Neural crest cell (in vitro differentiated cells): ENCODE measurements around the gene ATXN2L. TPM values are rescaled to one million over a fixed set of nuclear protein-coding genes. Genes with fewer than 3 reads are reported as not detected.

Source experiments
- DNase-seq: peaks from one replicate; pipeline ENCODE4 v3.0.0; 2021; ENCODE audit warnings: low read depth, mixed read lengths, low spot score
- H3K27ac Mint-ChIP-seq: one replicate; pipeline ENCODE4 v1.8.0; 2021; ENCODE audit warnings: mild to moderate bottlenecking, mixed read lengths; ENCODE audit not compliant: unreplicated experiment
- H3K27me3 Mint-ChIP-seq: 2 replicates; pipeline ENCODE4 v1.8.0; 2021; ENCODE audit warnings: low read depth, mild to moderate bottlenecking, mixed read lengths
- H3K36me3 Mint-ChIP-seq: 2 replicates; pipeline ENCODE4 v1.8.0; 2021; ENCODE audit warnings: low read depth, mild to moderate bottlenecking, mixed read lengths
- H3K4me1 Mint-ChIP-seq: 2 replicates; pipeline ENCODE4 v1.8.0; 2021; ENCODE audit warnings: mixed read lengths
- H3K4me3 Mint-ChIP-seq: one replicate; pipeline ENCODE4 v1.8.0; 2021; ENCODE audit warnings: mild to moderate bottlenecking, mixed read lengths
- H3K9me3 Mint-ChIP-seq: 2 replicates; pipeline ENCODE4 v1.8.0; 2021; ENCODE audit warnings: mixed read lengths
- CTCF ChIP-seq: fragments of 200-600 bp; sonication (generic); conservative IDR thresholded peaks from 2 replicates; pipeline ENCODE4 v1.5.0; 2021; ENCODE audit warnings: antibody characterized with exemption, mild to moderate bottlenecking
- total RNA-seq: library from RNA; stranded (reverse); gene quantifications from 2 replicates; pipeline ENCODE4 v1.2.1, GENCODE V29; 2021

ATXN2L gene
- total RNA-seq, 1 donor from 2014 or later, result 272 TPM

- Mint-ChIP-seq H3K27me3 (no peaks in the 10 kb centered on the region), H3K27ac (peak overlapping the region; percentile 79), H3K9me3 (no peaks in the 10 kb centered on the region), H3K36me3 (peaks cover 13% of the 10 kb centered on the region), H3K4me3 (peak overlapping the region; percentile 89), H3K4me1 (peaks cover 39% of the 10 kb centered on the region)
- DNase-seq, result no peak
- TF ChIP-seq CTCF, result no peak
These were observed 802 bp upstream of the ATXN2L start for GRCh38 chr16:28821874-28822519.

- no peaks in the 10 kb centered on the region for H3K9me3 Mint-ChIP-seq
- H3K36me3 Mint-ChIP-seq, result peaks cover 19% of the 10 kb centered on the region
- DNase-seq, result peak; percentile 22
- peaks cover 39% of the 10 kb centered on the region for H3K4me1 Mint-ChIP-seq
- no peaks in the 10 kb centered on the region for H3K27me3 Mint-ChIP-seq
- H3K27ac Mint-ChIP-seq, result no peak overlapping the region
- TF ChIP-seq CTCF, result no peak
- H3K4me3 Mint-ChIP-seq, result peak overlapping the region; percentile 100
These were observed 583 bp downstream of the ATXN2L start for GRCh38 chr16:28823291-28823872.

- Mint-ChIP-seq H3K4me3 (peak overlapping the region; percentile 100), H3K27ac (peak overlapping the region; percentile 98), H3K9me3 (no peaks in the 10 kb centered on the region), H3K4me1 (peaks cover 39% of the 10 kb centered on the region), H3K27me3 (no peaks in the 10 kb centered on the region), H3K36me3 (peaks cover 19% of the 10 kb centered on the region)
- peak; percentile 96 for DNase-seq
- TF ChIP-seq CTCF, result peak; percentile 31
These were observed 1.3 kb downstream of the ATXN2L start for GRCh38 chr16:28823873-28824716.

GRCh38 chr16:28824717-28824973 is 1.8 kb downstream of the ATXN2L start:
- peaks cover 25% of the 10 kb centered on the region for H3K36me3 Mint-ChIP-seq
- no peak for DNase-seq
- peaks cover 39% of the 10 kb centered on the region for H3K4me1 Mint-ChIP-seq
- H3K4me3 Mint-ChIP-seq, result peak overlapping the region; percentile 100
- no peaks in the 10 kb centered on the region for H3K9me3 Mint-ChIP-seq
- H3K27ac Mint-ChIP-seq, result peak overlapping the region; percentile 98
- no peak for TF ChIP-seq CTCF
- no peaks in the 10 kb centered on the region for H3K27me3 Mint-ChIP-seq

GRCh38 chr16:28826141-28826540 is 3.3 kb downstream of the ATXN2L start:
- H3K36me3 Mint-ChIP-seq, result peaks cover 37% of the 10 kb centered on the region
- H3K27ac Mint-ChIP-seq, result peak overlapping the region; percentile 27
- H3K4me1 Mint-ChIP-seq, result peaks cover 35% of the 10 kb centered on the region
- H3K27me3 Mint-ChIP-seq, result no peaks in the 10 kb centered on the region
- DNase-seq, result no peak
- H3K9me3 Mint-ChIP-seq, result no peaks in the 10 kb centered on the region
- peak overlapping the region; percentile 82 for H3K4me3 Mint-ChIP-seq
- TF ChIP-seq CTCF, result no peak
